Esophagus squamous epithelium (tissue), 4 donors: ENCODE results near the gene FIP1L1.

Experiments
- POLR2A ChIP-seq, 4 donors: fragments of 450-650 bp; IDR thresholded peaks; one replicate each; pipeline ENCODE4 v1.6.1; 2017; ENCODE audit warnings: antibody characterized with exemption in 4 of 4, mild to moderate bottlenecking in 4 of 4, moderate library complexity in 3 of 4
- TF ChIP-seq, protein P1 (sequence below), 6 experiments: fragments of 450-650 bp in 4 of 6; fragments of 200-600 bp in 2 of 6; sonication (generic) in 2 of 6; IDR thresholded peaks; one replicate each; pipeline ENCODE4 v1.5.1; 2016 to 2019; ENCODE audit warnings: antibody characterized with exemption in 6 of 6, mild to moderate bottlenecking in 4 of 6, moderate library complexity in 4 of 6

DNA sequence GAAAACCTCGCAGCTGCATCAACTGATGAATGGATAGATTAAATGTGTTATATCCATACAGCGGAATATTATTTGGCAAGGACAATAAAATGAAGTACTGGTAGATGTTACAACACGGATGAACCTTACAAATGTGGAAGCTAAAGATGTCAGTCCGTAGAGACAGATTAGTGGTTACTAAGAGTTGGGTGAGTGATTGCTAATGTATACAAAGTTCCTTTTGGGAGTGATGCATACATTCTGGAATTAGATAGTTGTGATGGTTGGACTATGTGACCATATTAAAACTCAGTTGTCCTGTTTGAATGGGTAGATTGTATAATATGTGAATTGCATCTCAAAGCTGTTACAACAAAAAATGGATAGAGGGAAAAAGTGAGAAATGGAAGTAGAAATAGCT, 2.8 kb downstream of the FIP1L1 start:
- TF ChIP-seq, protein P1, sequence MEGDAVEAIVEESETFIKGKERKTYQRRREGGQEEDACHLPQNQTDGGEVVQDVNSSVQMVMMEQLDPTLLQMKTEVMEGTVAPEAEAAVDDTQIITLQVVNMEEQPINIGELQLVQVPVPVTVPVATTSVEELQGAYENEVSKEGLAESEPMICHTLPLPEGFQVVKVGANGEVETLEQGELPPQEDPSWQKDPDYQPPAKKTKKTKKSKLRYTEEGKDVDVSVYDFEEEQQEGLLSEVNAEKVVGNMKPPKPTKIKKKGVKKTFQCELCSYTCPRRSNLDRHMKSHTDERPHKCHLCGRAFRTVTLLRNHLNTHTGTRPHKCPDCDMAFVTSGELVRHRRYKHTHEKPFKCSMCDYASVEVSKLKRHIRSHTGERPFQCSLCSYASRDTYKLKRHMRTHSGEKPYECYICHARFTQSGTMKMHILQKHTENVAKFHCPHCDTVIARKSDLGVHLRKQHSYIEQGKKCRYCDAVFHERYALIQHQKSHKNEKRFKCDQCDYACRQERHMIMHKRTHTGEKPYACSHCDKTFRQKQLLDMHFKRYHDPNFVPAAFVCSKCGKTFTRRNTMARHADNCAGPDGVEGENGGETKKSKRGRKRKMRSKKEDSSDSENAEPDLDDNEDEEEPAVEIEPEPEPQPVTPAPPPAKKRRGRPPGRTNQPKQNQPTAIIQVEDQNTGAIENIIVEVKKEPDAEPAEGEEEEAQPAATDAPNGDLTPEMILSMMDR (IDR thresholded peaks at IDR 0.05), result no peak
- TF ChIP-seq POLR2A (IDR thresholded peaks at IDR 0.05), result no peak
